ENCODE measurements around the gene USP40.

- TF ChIP-seq CTCF (IDR thresholded peaks at IDR 0.05) (no peak), POLR2AphosphoS5 (IDR thresholded peaks at IDR 0.05) (no peak)
Observed at GRCh38 chr2:233426619-233427342, 139.8 kb downstream of the USP40 start.
